D341Med (cell line): Measurements from ENCODE around the gene ZBED4.

Experiments
- DNase-seq: peaks from one replicate; pipeline ENCODE4 v3.0.0; 2012; ENCODE audit warnings: low spot score

Gene ZBED4

DNA sequence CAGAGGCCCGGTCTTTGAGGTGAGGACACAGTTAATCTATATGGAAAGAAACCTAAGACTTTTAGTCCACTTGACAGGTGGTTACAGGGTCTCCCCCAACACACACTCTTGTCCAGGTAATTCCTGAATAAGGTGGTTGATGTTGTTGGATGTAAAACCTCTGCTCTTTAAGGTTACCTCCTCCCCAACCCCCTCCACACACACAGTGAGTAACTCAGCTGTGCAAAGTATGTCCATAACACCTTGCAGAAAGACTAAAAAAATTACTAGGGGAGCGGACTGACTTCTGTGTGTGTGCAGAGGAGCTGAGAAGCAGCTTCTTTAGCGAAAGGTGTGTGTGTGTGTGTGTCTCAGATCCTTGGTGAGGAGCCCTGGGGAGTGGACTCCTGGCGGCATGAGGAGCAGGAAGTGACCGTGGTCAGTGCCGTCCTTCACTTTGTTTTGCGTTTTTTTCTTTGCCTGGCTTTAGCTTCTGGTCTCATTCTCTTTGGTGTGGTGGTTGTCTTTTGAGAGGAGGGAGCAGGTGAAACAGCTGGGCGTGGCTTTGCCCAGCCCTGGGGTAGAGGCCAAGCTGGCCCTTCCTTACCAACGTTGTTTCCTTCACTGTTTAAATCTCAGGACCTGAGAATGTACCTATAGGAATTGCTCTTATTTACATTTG, 1.7 kb downstream of the ZBED4 start:
- no peak for DNase-seq

DNA sequence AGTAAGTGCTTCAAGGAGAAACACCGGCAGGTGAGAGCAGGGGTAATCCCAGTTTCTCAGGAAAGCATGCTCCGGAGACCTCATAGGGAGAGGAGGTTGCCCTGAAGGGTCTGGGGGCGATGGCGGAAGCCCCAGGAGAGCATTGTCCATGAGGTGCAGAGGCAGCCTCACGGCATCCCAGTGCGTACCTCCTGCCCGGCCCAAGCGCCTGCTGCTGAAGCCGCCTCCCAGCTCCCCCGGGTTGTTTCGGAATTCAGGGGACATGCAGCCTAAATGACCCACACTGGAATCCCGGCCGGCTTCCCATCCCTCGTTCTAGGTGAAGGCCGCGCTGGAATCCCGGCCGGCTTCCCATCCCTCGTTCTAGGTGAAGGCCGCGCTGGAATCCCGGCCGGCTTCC, 2.7 kb downstream of the ZBED4 start:
- DNase-seq = no peak

DNA sequence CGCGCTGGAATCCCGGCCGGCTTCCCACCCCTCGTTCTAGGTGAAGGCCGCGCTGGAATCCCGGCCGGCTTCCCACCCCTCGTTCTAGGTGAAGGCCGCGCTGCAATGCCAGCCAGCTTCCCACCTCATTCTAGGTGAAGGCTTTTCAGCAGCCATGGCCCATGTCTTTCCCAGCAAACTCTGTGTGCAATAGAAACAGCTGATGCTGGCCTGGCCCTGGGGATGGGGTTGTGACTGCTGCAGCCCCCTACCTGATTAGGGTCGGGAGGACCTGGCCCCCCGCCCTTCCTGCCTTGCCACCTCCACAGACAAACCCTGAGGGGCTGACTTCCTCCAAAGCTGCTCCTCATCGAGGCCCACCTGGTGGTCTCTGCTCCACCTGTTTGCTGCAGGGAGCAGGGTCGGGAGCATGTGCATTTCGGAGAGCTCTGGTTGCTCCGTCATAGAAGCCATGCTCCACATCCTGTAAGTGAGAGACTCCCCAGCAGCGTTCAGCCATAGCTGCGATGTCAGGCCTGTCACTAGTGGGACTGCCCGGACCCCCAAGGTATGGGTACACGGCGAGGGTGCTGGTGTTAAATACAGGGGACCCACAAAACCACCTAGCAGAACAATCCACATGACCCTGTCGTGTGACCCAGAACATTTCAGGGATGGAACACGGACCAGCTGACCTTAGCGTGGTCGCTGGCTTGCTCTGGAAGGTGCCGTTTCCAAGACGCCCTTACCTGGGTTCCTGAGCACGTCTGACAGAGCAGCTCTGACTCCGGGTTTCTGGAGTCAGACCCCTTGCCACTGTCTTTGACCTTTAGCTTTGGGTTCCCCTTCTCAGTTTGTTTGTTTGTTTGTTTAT, 3.3 kb downstream of the ZBED4 start:
- no peak for DNase-seq

DNA sequence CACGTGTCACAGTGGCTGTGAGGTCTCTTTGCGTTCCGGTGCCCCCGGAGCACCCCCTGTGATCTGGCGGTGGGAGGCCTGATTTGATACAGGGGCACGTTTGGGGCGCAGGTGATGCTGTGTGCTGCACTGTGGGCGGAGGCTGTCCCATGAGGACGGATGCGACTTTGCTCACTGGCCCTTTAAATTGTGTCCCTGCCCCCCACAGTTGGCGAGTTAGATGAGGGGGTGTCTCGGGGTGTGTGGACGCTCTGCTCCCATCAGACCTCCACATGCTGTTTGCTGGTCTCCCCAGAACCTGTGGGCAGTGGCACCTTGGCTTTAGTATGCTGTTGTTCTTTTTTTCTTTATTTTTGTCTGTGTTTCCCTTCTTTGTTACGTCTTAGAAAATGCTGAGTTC, 5.2 kb downstream of the ZBED4 start:
- no peak for DNase-seq

- DNase-seq = no peak
These were observed 8.2 kb downstream of the ZBED4 start for GRCh38 chr22:49861642-49862495.

GRCh38 chr22:49862496-49862776, 8.8 kb downstream of the ZBED4 start:
- no peak for DNase-seq

DNA sequence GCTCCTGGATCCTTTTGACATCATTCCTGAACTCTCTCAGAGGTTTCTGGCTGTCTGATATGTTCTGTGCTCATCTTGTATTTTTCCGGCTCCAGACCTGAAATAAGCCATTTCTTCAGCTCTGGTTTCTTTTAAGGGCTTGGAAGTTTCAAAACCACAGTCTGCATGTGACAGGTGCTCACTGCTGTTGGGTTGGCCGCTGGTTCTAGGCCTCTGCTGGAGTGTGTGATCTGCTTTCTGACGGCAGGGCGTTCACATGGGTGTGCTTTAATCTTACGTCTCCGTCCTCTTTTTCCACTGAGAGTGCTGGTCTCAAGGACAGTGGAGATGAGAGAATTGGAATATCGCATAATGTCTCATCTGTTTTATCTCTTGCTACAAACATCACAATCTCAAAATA, 10.3 kb downstream of the ZBED4 start:
- no peak for DNase-seq

DNA sequence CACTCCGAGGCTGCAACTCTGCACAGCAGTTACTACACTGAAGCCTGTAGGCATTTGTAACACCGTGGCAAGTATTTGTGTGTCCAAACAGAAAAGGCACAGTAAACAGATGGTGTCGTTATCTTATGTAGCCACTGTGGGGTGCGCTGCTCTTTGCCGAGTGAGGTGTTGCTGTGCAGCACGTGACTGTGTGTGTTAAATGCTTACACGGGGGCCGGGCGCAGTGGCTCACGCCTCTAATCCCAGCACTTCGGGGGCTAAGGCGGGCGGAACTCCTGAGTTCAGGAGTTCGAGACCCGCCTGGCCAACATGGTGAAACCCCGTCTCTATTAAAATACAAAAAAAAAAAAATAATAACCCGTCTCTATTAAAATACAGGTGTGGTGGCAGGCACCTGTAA, 11.5 kb downstream of the ZBED4 start:
- no peak for DNase-seq

GRCh38 chr22:49866134-49866533, 12.5 kb downstream of the ZBED4 start:
- no peak for DNase-seq

GRCh38 chr22:49866646-49867045, 13.0 kb downstream of the ZBED4 start:
- DNase-seq = no peak

DNA sequence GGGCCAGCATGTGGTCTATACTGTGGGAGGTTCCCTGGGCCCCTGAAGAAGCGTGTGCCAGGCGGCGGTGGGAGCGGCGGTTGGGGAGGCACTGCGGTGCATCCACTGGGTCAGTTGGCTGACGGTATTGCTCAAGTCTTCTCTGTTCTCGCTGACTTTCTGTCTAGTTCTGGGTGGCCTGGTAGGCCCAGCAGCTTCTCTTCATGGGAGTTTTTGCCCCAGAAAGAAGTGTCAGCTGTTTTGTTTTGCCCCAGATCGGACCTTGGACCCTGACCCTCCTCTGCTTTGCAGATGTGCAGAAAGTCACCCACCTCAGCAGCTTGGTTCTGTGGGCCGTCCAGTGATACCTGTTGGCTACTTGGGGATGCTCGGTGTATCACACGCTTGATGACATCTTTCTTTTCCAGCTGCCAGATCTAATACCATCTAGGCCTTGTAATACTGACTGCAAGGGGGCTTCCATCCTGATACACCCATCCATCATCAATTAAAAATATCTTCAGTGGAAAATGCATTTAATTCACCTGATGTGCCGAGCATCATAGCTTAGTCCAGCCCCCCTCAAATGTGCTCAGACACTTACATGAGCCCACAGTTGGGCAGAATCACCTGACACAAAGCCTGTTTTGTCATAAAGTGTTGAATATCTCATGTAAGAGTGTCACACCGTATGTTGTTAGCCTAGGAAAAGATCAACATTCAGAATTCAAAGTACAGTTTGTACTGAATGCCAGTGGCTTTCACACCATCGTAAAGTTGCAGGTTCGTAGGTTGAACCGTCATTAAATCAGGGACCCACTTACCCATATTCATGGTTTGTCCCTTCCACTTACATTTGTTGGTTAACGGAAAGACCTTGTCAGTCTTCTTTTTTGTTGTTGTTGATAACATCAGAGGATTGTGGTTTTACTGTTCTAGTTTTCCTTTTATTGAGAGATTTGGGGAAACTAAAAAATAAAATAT, 13.9 kb downstream of the ZBED4 start:
- no peak for DNase-seq

GRCh38 chr22:49869086-49869830, 15.6 kb downstream of the ZBED4 start:
- no peak for DNase-seq

DNA sequence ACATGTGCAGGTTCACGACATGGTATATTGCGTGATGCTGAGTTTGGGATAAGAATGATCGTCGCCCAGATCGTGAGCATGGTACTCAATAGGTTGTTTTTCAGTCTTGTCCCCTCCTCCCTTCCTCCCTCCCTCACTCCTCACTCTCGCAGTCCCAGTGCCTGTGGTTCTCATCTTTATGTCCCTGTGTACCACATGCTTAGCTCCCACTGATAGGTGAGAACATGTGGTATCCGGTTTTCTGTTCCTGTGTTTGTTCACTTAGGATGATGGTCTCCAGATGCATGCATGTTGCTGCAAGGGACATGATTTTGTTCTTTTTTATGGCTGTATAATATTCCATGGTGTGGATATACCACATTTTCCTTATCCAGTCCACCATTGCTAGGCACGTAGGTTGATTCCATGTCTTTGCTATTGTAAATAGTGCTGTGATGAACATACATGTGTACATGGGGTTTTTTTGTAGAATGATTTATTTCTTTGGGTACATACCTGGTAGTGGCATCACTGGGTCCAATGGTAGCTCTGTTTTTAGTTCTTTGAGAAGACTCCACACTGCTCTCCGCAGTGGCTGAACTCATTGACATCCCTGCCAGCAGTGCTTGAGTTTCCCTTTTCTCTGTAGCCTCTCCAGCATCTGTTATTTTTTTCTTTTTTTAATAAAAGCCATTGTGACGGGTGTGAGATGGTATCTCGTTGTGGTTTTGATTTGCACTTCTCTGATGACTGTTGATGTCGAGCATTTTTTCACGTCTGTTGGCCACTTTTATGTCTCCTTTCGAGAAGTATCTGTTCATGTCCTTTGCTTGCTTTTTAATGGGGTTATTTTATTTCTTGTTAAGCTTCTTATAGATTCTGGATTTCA, 16.4 kb downstream of the ZBED4 start:
- no peak for DNase-seq

DNA sequence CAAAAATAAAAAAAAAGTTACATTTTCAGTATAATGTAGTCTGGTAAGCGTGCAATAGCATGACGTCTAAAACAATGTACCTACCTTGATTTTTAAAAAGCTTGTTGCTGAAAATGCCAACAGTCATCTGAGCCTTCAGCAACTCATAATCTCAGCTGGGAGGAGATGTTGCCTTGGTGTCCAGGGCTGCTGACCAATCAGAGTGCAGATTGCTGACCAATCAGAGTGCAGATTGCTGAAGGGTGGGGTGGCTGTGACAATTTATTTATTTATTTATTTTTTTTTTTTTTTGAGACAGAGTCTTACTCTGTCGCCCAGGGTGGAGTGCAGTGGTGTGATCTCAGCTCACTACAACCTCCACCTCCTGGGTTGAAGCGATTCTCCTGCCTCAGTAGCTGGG, 17.8 kb downstream of the ZBED4 start:
- DNase-seq = no peak

DNA sequence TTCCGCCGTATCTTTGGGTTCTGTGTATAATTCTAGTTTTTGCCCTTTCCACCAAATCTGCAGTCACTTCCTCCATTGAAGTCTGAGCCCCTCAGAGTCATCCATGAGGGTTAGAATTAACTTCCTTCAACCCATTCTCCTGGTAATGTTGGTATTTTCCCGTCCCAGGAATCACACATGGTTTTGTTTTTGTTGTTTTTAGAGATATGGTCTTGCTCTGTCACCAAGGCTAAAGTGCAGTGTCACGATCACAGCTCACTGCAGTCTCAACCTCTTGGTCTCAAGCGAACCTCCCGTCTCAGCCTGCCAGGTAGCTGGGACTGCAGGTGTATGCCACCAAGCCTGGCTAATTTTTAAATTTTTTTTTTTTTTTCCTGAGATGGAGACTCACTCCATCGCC, 18.7 kb downstream of the ZBED4 start:
- no peak for DNase-seq

- DNase-seq = no peak
These were observed 19.7 kb downstream of the ZBED4 start for GRCh38 chr22:49873228-49873940.

- no peak for DNase-seq
These were observed 24.0 kb downstream of the ZBED4 start for GRCh38 chr22:49877642-49878041.

DNA sequence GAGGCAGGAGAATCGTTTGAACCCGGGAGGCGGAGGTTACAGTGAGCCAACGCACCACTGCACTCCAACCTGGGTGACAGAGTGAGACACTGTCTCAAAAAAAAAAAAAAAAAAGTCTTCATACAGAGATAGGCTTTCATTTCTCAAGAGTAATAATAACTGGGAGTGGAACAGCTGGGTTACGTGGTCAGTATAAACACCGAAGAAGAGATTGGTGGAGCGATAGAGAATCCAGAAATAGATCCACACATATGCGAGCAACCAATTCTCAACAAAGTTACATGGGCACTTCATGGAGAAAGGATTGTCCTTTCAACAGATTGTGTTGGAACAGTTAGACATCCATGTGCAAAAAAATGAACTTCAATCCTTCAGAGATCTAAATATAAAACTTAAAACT, 24.6 kb downstream of the ZBED4 start:
- no peak for DNase-seq

DNA sequence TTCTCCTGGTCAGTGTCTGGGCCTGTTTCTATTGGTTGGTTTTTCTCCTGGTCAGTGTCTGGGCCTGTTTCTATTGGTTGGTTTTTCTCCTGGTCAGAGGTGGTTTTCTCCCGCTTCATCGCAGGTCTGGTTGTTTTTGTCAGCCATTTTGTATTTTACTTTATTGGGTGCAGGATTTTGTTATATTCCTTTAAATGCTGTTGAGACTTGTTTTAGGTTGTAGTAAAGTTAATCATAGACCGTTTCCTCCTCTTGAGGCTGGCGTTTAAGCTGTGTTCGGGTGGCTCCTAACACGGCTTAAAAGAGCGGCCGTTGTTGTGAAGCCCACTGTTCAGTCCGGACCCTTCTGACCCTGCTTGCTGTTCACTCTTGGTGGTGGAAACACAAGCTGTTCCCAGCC, 26.2 kb downstream of the ZBED4 start:
- no peak for DNase-seq
